GM23338 (cell line): Measurements from ENCODE around the gene GCFC2.

Experiments
- CREB1 ChIP-seq: fragments of 250-450 bp; sonication (Bioruptor Pico); IDR thresholded peaks from 2 replicates; pipeline ENCODE4 v1.5.0; 2020; ENCODE audit warnings: low read depth, mild to moderate bottlenecking, moderate library complexity
- EZH2 ChIP-seq: fragments of 200-600 bp; sonication (generic); IDR thresholded peaks from one replicate; pipeline ENCODE4 v1.8.0; 2017; ENCODE audit warnings: antibody characterized with exemption, mild to moderate bottlenecking, low read depth; ENCODE audit not compliant: unreplicated experiment
- EZH2phosphoT487 ChIP-seq: fragments of 200-600 bp; sonication (generic); IDR thresholded peaks from one replicate; pipeline ENCODE4 v1.8.1; 2018; ENCODE audit warnings: antibody characterized with exemption; ENCODE audit not compliant: unreplicated experiment
- JUNB ChIP-seq: IDR thresholded peaks from one replicate; pipeline ENCODE4 v1.6.1; 2016; ENCODE audit warnings: antibody characterized with exemption; ENCODE audit not compliant: unreplicated experiment
- POLR2AphosphoS5 ChIP-seq: IDR thresholded peaks from 2 replicates; pipeline ENCODE4 v1.6.1; 2016; ENCODE audit warnings: antibody characterized with exemption, low read depth
- ZNF114 ChIP-seq: fragments of 250-450 bp; sonication (Bioruptor Pico); IDR thresholded peaks from 2 replicates; pipeline ENCODE4 v1.5.0; 2020; ENCODE audit warnings: mild to moderate bottlenecking, moderate library complexity
- ZNF331 ChIP-seq: fragments of 250-450 bp; sonication (Bioruptor Pico); IDR thresholded peaks from 2 replicates; pipeline ENCODE4 v1.5.0; 2020; ENCODE audit warnings: low read depth, mild to moderate bottlenecking, moderate library complexity
- TF ChIP-seq, protein P1 (sequence below), 2 experiments: fragments of 200-600 bp in 1 of 2; sonication (generic) in 1 of 2; conservative IDR thresholded peaks; 2 replicates each; pipeline versions ENCODE4 v1.5.1 to v1.6.1; 2016 to 2017; ENCODE audit warnings: antibody characterized with exemption in 2 of 2, low read depth in 2 of 2, mild to moderate bottlenecking in 2 of 2, moderate library complexity in 1 of 2
- TF ChIP-seq, protein P2 (sequence below): IDR thresholded peaks from one replicate; pipeline ENCODE4 v1.6.1; 2018; ENCODE audit warnings: antibody characterized with exemption; ENCODE audit not compliant: unreplicated experiment
- TF ChIP-seq, protein P3 (sequence below): IDR thresholded peaks from 2 replicates; pipeline ENCODE4 v1.6.1; 2016; ENCODE audit warnings: antibody characterized with exemption
- TF ChIP-seq, protein P4 (sequence below): fragments of 250-450 bp; sonication (Bioruptor Pico); IDR thresholded peaks from 2 replicates; pipeline ENCODE4 v1.5.0; 2020; ENCODE audit warnings: mild to moderate bottlenecking, moderate library complexity

DNA sequence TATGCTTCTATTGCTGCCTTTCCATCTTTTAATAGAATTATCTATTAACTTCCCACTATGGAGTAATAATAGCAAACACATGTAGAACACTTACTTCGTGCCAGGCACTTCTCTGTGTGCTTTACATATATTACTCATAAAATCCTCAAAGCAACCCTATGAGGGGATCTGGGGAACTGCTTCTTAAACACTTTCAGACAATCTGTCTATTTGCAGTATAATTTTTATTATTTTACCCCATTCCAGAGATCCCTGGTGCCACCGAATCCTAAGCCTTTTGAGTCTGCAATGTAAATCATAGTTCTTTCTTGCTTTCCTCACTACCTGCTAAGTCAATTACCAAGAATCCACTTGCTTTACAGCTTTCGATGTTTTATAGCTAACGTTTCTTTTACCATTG, 25.6 kb upstream of the GCFC2 start:
- TF ChIP-seq, protein P1, sequence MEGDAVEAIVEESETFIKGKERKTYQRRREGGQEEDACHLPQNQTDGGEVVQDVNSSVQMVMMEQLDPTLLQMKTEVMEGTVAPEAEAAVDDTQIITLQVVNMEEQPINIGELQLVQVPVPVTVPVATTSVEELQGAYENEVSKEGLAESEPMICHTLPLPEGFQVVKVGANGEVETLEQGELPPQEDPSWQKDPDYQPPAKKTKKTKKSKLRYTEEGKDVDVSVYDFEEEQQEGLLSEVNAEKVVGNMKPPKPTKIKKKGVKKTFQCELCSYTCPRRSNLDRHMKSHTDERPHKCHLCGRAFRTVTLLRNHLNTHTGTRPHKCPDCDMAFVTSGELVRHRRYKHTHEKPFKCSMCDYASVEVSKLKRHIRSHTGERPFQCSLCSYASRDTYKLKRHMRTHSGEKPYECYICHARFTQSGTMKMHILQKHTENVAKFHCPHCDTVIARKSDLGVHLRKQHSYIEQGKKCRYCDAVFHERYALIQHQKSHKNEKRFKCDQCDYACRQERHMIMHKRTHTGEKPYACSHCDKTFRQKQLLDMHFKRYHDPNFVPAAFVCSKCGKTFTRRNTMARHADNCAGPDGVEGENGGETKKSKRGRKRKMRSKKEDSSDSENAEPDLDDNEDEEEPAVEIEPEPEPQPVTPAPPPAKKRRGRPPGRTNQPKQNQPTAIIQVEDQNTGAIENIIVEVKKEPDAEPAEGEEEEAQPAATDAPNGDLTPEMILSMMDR (conservative IDR thresholded peaks at IDR 0.05; ENCODE audit: low read depth in 2 of 2), result no peak
- TF ChIP-seq EZH2phosphoT487 (no peak), POLR2AphosphoS5 (no peak), EZH2 (no peak), CREB1 (CRISPR knock-in tag) (no peak), ZNF114 (CRISPR knock-in tag) (no peak), JUNB (no peak), ZNF331 (CRISPR knock-in tag) (no peak)
- TF ChIP-seq, protein P2, sequence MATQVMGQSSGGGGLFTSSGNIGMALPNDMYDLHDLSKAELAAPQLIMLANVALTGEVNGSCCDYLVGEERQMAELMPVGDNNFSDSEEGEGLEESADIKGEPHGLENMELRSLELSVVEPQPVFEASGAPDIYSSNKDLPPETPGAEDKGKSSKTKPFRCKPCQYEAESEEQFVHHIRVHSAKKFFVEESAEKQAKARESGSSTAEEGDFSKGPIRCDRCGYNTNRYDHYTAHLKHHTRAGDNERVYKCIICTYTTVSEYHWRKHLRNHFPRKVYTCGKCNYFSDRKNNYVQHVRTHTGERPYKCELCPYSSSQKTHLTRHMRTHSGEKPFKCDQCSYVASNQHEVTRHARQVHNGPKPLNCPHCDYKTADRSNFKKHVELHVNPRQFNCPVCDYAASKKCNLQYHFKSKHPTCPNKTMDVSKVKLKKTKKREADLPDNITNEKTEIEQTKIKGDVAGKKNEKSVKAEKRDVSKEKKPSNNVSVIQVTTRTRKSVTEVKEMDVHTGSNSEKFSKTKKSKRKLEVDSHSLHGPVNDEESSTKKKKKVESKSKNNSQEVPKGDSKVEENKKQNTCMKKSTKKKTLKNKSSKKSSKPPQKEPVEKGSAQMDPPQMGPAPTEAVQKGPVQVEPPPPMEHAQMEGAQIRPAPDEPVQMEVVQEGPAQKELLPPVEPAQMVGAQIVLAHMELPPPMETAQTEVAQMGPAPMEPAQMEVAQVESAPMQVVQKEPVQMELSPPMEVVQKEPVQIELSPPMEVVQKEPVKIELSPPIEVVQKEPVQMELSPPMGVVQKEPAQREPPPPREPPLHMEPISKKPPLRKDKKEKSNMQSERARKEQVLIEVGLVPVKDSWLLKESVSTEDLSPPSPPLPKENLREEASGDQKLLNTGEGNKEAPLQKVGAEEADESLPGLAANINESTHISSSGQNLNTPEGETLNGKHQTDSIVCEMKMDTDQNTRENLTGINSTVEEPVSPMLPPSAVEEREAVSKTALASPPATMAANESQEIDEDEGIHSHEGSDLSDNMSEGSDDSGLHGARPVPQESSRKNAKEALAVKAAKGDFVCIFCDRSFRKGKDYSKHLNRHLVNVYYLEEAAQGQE, result no peak
- TF ChIP-seq, protein P3, sequence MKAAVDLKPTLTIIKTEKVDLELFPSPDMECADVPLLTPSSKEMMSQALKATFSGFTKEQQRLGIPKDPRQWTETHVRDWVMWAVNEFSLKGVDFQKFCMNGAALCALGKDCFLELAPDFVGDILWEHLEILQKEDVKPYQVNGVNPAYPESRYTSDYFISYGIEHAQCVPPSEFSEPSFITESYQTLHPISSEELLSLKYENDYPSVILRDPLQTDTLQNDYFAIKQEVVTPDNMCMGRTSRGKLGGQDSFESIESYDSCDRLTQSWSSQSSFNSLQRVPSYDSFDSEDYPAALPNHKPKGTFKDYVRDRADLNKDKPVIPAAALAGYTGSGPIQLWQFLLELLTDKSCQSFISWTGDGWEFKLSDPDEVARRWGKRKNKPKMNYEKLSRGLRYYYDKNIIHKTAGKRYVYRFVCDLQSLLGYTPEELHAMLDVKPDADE, result no peak
- TF ChIP-seq, protein P4, sequence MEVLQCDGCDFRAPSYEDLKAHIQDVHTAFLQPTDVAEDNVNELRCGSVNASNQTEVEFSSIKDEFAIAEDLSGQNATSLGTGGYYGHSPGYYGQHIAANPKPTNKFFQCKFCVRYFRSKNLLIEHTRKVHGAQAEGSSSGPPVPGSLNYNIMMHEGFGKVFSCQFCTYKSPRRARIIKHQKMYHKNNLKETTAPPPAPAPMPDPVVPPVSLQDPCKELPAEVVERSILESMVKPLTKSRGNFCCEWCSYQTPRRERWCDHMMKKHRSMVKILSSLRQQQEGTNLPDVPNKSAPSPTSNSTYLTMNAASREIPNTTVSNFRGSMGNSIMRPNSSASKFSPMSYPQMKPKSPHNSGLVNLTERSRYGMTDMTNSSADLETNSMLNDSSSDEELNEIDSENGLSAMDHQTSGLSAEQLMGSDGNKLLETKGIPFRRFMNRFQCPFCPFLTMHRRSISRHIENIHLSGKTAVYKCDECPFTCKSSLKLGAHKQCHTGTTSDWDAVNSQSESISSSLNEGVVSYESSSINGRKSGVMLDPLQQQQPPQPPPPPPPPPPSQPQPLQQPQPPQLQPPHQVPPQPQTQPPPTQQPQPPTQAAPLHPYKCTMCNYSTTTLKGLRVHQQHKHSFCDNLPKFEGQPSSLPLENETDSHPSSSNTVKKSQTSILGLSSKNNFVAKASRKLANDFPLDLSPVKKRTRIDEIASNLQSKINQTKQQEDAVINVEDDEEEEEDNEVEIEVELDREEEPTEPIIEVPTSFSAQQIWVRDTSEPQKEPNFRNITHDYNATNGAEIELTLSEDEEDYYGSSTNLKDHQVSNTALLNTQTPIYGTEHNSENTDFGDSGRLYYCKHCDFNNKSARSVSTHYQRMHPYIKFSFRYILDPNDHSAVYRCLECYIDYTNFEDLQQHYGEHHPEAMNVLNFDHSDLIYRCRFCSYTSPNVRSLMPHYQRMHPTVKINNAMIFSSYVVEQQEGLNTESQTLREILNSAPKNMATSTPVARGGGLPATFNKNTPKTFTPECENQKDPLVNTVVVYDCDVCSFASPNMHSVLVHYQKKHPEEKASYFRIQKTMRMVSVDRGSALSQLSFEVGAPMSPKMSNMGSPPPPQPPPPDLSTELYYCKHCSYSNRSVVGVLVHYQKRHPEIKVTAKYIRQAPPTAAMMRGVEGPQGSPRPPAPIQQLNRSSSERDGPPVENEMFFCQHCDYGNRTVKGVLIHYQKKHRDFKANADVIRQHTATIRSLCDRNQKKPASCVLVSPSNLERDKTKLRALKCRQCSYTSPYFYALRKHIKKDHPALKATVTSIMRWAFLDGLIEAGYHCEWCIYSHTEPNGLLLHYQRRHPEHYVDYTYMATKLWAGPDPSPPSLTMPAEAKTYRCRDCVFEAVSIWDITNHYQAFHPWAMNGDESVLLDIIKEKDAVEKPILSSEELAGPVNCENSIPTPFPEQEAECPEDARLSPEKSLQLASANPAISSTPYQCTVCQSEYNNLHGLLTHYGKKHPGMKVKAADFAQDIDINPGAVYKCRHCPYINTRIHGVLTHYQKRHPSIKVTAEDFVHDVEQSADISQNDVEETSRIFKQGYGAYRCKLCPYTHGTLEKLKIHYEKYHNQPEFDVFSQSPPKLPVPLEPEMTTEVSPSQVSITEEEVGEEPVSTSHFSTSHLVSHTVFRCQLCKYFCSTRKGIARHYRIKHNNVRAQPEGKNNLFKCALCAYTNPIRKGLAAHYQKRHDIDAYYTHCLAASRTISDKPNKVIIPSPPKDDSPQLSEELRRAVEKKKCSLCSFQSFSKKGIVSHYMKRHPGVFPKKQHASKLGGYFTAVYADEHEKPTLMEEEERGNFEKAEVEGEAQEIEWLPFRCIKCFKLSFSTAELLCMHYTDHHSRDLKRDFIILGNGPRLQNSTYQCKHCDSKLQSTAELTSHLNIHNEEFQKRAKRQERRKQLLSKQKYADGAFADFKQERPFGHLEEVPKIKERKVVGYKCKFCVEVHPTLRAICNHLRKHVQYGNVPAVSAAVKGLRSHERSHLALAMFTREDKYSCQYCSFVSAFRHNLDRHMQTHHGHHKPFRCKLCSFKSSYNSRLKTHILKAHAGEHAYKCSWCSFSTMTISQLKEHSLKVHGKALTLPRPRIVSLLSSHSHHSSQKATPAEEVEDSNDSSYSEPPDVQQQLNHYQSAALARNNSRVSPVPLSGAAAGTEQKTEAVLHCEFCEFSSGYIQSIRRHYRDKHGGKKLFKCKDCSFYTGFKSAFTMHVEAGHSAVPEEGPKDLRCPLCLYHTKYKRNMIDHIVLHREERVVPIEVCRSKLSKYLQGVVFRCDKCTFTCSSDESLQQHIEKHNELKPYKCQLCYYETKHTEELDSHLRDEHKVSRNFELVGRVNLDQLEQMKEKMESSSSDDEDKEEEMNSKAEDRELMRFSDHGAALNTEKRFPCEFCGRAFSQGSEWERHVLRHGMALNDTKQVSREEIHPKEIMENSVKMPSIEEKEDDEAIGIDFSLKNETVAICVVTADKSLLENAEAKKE (CRISPR knock-in tag), result no peak
